A673 (cell line): ENCODE results near the gene HS3ST5. TPM values are rescaled to one million over a fixed set of nuclear protein-coding genes. Genes with fewer than 3 reads are reported as not detected.
A peak's percentile ranks its signal among the peaks of the same experiment; 100 is the strongest.

Source experiments
- BruUV-seq: library from RNA; stranded (reverse); fragments of 400-500 nt; replicated peaks from 2 replicates; lab custom pipeline; 2021; lab: Mats Ljungman, UMichigan
- CTCF ChIA-PET: fragments of 300-600 bp; sonication (Branson Sonifier 250); formaldehyde crosslinking; loops from one replicate; lab custom pipeline; 2022; ENCODE audit warnings: antibody characterized with exemption; lab: Charles Lee
- POLR2A ChIA-PET: fragments of 300-600 bp; sonication (Branson Sonifier 250); formaldehyde crosslinking; loops from one replicate; lab custom pipeline; 2022; ENCODE audit warnings: antibody characterized with exemption; ENCODE audit not compliant: low non-redundant PET; lab: Charles Lee
- DNase-seq: peaks from one replicate; pipeline ENCODE4 v3.0.0-alpha.2; 2015; ENCODE audit warnings: low spot score
- H3K27ac ChIP-seq: fragments of 200-600 bp; sonication (generic); 2 replicates; pipeline ENCODE4 v1.5.1; 2016; ENCODE audit warnings: mixed run types, low read depth, mild to moderate bottlenecking, mixed read lengths, antibody characterized with exemption, low read length; ENCODE audit not compliant: poor library complexity, severe bottlenecking
- H3K27me3 ChIP-seq: fragments of 200-600 bp; sonication (generic); replicated peaks from 2 replicates; pipeline ENCODE4 v1.6.1; 2017; ENCODE audit warnings: mixed run types, low read depth, mild to moderate bottlenecking, mixed read lengths, antibody characterized with exemption, low read length; ENCODE audit not compliant: insufficient read depth, poor library complexity
- H3K36me3 ChIP-seq: fragments of 200-600 bp; sonication (generic); 2 replicates; pipeline ENCODE4 v1.6.1; 2016; ENCODE audit warnings: mixed run types, mild to moderate bottlenecking, mixed read lengths, antibody characterized with exemption, low read length; ENCODE audit not compliant: insufficient read depth, poor library complexity, severe bottlenecking
- H3K4me1 ChIP-seq: fragments of 200-600 bp; sonication (generic); 2 replicates; pipeline ENCODE4 v1.6.1; 2017; ENCODE audit warnings: mixed run types, mild to moderate bottlenecking, mixed read lengths, antibody characterized with exemption, low read length; ENCODE audit not compliant: insufficient read depth, poor library complexity, severe bottlenecking
- H3K4me3 ChIP-seq: fragments of 200-600 bp; sonication (generic); 2 replicates; pipeline ENCODE4 v1.5.1; 2016; ENCODE audit warnings: low read depth, mixed run types, mild to moderate bottlenecking, mixed read lengths, low read length; ENCODE audit not compliant: poor library complexity, severe bottlenecking
- H3K9me3 ChIP-seq: fragments of 200-600 bp; sonication (generic); 2 replicates; pipeline ENCODE4 v1.6.1; 2016; ENCODE audit warnings: mixed run types, low read depth, mild to moderate bottlenecking, mixed read lengths, antibody characterized with exemption, low read length; ENCODE audit not compliant: poor library complexity, severe bottlenecking
- EZH2 ChIP-seq: fragments of 200-600 bp; sonication (generic); IDR thresholded peaks from 2 replicates; pipeline ENCODE4 v1.6.1; 2017; ENCODE audit warnings: borderline replicate concordance, low read depth, mild to moderate bottlenecking, mixed read lengths, antibody characterized with exemption, low read length; ENCODE audit not compliant: poor library complexity, severe bottlenecking
- intact Hi-C: fragments of 100-400 bp; cut with micrococcal nuclease; formaldehyde crosslinking; loops from one replicate; pipeline ENCODE4 v1.10.0; 2022; ENCODE audit not compliant: unreplicated experiment
- total RNA-seq: library from RNA; stranded (reverse); gene quantifications from 2 replicates; pipeline ENCODE4 v1.2.3, GENCODE V29; 2021
- TF ChIP-seq, protein P1 (sequence below): fragments of 300-800, 200-600 bp; sonication (generic); conservative IDR thresholded peaks from 2 replicates; pipeline ENCODE4 v1.5.1; 2017; ENCODE audit warnings: low read depth, mild to moderate bottlenecking, antibody characterized with exemption, low read length, moderate library complexity, mixed read lengths

Gene HS3ST5
- total RNA-seq, 1 experiment from 2014 or later, result not detected

DNA sequence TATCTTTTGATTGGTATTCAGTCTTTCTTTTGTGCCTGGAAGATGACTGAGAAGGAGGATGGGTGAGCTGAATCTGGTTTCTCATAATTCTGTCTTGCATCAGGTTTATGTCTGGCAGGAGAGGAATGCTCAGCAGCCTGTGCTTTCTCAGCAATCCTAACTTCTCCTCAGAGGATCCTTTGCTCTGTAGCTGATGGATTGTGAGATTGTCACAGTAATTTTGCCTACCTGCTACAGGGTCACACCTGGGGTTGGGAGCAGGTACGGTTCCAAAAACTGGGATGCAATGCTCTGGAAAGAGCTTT lies 2.1 kb upstream of the HS3ST5 start:
- no peak overlapping the region for H3K27ac ChIP-seq
- no peaks in the 10 kb centered on the region for H3K36me3 ChIP-seq
- DNase-seq, result no peak
- H3K27me3 ChIP-seq, result peaks cover 62% of the 10 kb centered on the region
- no TSS peak for BruUV-seq
- H3K4me1 ChIP-seq, result peaks cover 10% of the 10 kb centered on the region
- CTCF ChIA-PET, result no interaction called here
- TF ChIP-seq, protein P1, sequence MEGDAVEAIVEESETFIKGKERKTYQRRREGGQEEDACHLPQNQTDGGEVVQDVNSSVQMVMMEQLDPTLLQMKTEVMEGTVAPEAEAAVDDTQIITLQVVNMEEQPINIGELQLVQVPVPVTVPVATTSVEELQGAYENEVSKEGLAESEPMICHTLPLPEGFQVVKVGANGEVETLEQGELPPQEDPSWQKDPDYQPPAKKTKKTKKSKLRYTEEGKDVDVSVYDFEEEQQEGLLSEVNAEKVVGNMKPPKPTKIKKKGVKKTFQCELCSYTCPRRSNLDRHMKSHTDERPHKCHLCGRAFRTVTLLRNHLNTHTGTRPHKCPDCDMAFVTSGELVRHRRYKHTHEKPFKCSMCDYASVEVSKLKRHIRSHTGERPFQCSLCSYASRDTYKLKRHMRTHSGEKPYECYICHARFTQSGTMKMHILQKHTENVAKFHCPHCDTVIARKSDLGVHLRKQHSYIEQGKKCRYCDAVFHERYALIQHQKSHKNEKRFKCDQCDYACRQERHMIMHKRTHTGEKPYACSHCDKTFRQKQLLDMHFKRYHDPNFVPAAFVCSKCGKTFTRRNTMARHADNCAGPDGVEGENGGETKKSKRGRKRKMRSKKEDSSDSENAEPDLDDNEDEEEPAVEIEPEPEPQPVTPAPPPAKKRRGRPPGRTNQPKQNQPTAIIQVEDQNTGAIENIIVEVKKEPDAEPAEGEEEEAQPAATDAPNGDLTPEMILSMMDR, result no peak
- no peak for TF ChIP-seq EZH2
- no peak overlapping the region for H3K4me3 ChIP-seq
- H3K9me3 ChIP-seq, result no peaks in the 10 kb centered on the region
- POLR2A ChIA-PET, result no interaction called here
- intact Hi-C loops, result no loop called here

DNA sequence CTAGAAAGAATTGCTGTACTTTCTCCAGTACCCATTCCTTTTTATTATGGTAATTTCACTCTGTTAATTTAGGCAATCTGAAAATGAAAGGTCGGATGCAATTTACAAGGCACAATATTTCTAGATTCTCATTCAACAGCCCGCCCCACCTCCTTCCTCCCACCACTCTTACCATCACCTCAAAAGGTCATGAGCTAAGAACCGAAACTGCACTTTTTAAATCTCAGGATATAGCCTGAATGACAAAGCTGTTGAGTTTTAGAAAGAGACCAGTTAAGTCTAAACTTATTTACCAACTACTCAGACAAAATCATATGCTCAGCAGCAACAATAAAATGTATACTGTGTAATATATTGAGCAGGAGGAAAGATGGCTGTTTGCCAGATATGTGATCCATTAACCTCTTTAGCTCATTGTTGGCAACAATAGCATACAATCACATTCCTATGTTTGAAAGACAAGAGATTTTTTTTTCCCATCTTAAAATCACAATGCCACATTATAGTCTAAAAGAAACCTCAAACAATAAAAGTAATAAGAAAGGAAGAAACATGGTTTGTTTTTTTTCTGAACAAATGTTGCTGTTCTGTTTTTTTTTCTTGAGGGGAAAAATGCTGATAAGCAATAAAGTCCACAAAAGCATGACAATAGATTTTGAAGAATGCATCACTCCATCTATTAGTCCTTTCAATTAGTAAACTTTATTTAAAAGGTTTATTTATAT lies 1.6 kb upstream of the HS3ST5 start:
- H3K27ac ChIP-seq, result no peak overlapping the region
- H3K4me3 ChIP-seq, result no peak overlapping the region
- no TSS peak for BruUV-seq
- POLR2A ChIA-PET, result no interaction called here
- no peaks in the 10 kb centered on the region for H3K36me3 ChIP-seq
- H3K9me3 ChIP-seq, result no peaks in the 10 kb centered on the region
- no peak for DNase-seq
- no peak for TF ChIP-seq EZH2
- TF ChIP-seq, protein P1, result no peak
- intact Hi-C loops, result no loop called here
- H3K4me1 ChIP-seq, result peaks cover 10% of the 10 kb centered on the region
- H3K27me3 ChIP-seq, result peaks cover 67% of the 10 kb centered on the region
- CTCF ChIA-PET, result no interaction called here

DNA sequence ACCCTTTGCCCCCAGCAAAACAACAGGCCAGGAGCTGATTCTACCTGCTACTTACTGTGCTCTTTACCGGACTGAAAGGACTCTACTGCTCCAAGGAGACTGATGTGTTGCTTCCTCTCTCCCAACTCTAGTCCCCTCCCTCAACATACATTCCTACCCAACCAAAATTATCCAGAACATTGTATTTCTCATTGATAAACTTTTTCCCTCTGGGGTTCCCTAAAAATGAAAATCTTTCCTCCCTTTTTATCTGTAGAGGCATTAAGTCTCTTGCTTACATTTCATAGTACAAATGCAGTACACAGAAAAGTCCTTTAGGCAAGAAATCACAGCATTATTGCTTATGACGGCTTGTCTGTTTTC lies 940 bp upstream of the HS3ST5 start:
- intact Hi-C loops, result no loop called here
- CTCF ChIA-PET, result no interaction called here
- H3K4me3 ChIP-seq, result no peak overlapping the region

More for the DNA sequence above, 940 bp upstream of the HS3ST5 start:
- POLR2A ChIA-PET, result no interaction called here
- TF ChIP-seq, protein P1, result 0 out of 2 replicates have a peak, but pooled peaks have one; percentile 5
- TF ChIP-seq EZH2, result no peak
- no peaks in the 10 kb centered on the region for H3K9me3 ChIP-seq
- no TSS peak for BruUV-seq
- peaks cover 73% of the 10 kb centered on the region for H3K27me3 ChIP-seq
- H3K27ac ChIP-seq, result no peak overlapping the region
- peaks cover 10% of the 10 kb centered on the region for H3K4me1 ChIP-seq
- no peaks in the 10 kb centered on the region for H3K36me3 ChIP-seq
- DNase-seq, result no peak
